ENCODE results near the gene SPATA45. TPM values are rescaled to one million over a fixed set of nuclear protein-coding genes. Genes with fewer than 3 reads are reported as not detected.

Gene SPATA45
- total RNA-seq, 1 donor from 2014 or later, result not detected

DNA sequence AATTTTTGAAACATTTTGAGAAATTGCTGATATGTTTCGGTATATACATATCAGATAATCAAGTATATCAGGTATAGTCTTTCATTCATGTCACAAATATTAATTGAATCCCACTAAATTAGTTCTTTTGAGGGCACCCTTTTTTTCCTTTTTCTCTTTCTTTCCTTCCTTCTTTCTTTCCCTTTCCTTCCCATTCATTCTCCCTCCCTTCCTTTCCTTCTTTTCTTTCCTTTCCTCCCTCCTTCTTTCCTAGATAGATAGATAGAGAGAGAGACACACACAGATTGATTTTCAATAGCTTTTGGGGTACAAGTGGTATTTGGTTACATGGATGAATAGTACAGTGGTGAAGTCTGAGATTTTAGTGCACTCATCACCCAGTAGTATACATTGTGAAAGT is 61.6 kb downstream of the SPATA45 start:
- DNase-seq (no peak), ATAC-seq (no peak)
- intact Hi-C loops (cut with micrococcal nuclease), result no loop called here

DNA sequence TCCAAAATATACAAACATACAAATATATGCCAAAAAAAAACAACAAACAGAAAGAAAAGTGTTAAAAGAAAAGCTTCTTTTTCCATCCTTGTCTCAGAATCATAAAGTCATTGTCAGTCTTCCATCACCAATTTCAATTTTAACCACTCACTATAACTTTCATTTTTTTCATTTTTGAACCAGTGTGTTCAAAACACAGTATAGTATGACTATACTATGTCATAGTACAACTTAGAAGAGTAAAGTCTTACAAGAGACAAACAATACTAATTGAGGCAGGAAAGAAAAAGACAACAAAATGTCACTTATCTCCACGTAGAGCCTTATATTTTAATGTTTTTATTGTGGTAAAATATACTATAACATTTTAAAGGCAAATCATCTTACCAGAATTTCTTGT is 63.5 kb downstream of the SPATA45 start:
- DNase-seq (no peak), ATAC-seq (no peak)
- intact Hi-C loops (cut with micrococcal nuclease), result loop anchor here (5.0 kb wide), 1 partner anchor 307 kb away; no protein-coding TSS in a partner anchor

DNA sequence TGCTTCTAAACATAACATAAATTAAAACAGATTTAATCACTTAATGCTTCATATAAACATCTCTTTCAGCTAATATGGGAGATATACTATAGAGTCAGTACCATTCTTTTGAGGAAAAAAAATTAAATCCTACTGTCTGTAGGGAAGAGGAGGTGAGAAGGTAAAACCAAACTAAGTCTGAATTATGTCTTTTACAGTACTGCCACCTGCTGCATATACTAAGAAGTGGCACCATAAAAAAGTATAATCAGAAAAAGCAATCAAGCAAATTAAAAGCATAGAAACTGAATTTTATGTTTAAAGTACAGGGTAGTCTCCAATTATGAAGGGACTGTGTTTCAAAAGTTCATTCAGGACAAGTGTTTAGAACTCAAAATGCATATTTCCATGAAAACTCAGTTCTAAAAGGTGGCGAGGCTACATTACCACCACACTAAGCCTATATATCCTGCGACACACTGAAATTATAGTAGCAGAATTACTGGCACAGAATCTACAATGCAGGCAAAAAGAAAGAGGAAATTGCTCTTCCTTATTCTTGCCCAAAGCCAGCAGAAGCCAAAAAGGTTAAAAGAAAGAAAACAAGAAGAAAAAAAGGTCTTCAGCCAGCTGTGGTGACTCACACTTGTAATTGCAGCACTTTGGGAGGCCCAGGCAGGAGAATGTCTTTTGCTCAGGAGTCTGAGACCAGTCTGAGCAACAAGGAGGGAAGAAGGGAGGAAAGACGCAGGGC is 64.9 kb downstream of the SPATA45 start:
- DNase-seq (no peak), ATAC-seq (peak; percentile 48)
- intact Hi-C loops (cut with micrococcal nuclease), result loop anchor here (5.0 kb wide), 1 partner anchor 305 kb away; no protein-coding TSS in a partner anchor

DNA sequence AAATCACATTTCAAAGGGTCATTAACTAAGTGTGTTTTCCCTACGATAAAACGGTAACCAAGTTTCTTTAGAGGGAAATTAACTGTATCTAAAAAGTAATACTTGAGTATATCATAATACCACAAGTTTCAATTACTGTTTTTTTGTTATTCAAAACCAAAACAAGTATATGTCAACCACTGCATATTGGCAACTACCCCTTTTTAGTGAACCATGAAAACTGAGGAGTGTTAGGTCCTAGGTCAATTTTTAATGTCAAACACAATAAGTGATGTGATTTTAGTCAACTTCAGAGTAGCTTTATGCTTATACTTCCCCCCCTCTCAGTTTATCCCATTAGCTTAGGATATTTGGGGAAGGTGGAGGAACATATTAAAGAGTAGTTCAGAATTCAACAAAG is 66.2 kb downstream of the SPATA45 start:
- ATAC-seq, result no peak
- DNase-seq, result no peak
- intact Hi-C loops (cut with micrococcal nuclease), result loop anchor here (5.0 kb wide), 1 partner anchor 304 kb away; no protein-coding TSS in a partner anchor

DNA sequence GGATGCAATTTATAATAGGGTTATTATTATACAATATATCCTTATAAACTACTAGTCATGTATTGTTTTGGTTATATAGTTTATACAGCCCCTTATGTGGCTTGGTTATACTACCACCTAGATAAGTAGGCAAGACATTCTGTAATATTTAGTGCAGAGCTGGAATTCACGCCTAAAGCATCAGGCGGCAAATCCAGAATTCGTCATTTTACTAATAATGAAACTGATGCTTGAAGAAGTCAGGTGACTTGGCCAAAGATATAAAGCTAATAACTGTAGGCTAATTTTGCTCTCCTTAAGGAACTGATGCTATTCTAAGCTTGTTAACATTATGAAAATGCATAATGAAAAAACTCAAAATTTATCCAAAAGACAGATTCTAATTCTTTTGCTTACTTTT is 66.7 kb downstream of the SPATA45 start:
- no peak for ATAC-seq
- no peak for DNase-seq
- intact Hi-C loops (cut with micrococcal nuclease), result loop anchor here (5.0 kb wide), 1 partner anchor 303 kb away; no protein-coding TSS in a partner anchor

Other genes starting within 250 kb of the SPATA45 start
- 14.6 TPM for gene ATF3, start 238.9 kb downstream of the SPATA45 start, total RNA-seq
- gene BATF3, start 147.8 kb downstream of the SPATA45 start, total RNA-seq, result 1.6 TPM
- gene NSL1, start 55.9 kb downstream of the SPATA45 start, total RNA-seq, result 25.5 TPM
- gene TATDN3, start 55.8 kb downstream of the SPATA45 start, total RNA-seq, result 21.3 TPM
- gene FLVCR1, start 10.6 kb upstream of the SPATA45 start, total RNA-seq, result 2.0 TPM
- 1.0 TPM for gene VASH2, start 102.9 kb upstream of the SPATA45 start, total RNA-seq
- gene ANGEL2, start 168.2 kb upstream of the SPATA45 start, total RNA-seq, result 16.4 TPM
- gene RPS6KC1, start 203.6 kb upstream of the SPATA45 start, total RNA-seq, result 9.5 TPM

All from left ventricle myocardium superior (tissue), 1 donor.